Progenitor cell of endocrine pancreas (in vitro differentiated cells): ENCODE data around the gene DMWD. TPM values are rescaled to one million over a fixed set of nuclear protein-coding genes. Genes with fewer than 3 reads are reported as not detected.
"Not testable (repeated sequence)": the region's sequence is repeated elsewhere in the genome, so short reads cannot be mapped to it uniquely, and the experiment has no call there.

Source experiments
- DNase-seq: peaks from one replicate; pipeline ENCODE4 v3.0.0; 2021; ENCODE audit warnings: low spot score; ENCODE audit not compliant: unreplicated experiment
- H3K27ac Mint-ChIP-seq: 2 replicates; pipeline ENCODE4 v1.8.0; 2021; ENCODE audit warnings: mild to moderate bottlenecking, moderate library complexity, mixed read lengths
- H3K27me3 Mint-ChIP-seq: 2 replicates; pipeline ENCODE4 v1.8.0; 2021; ENCODE audit warnings: mixed read lengths
- H3K36me3 Mint-ChIP-seq: 2 replicates; pipeline ENCODE4 v1.8.0; 2022; ENCODE audit warnings: mixed read lengths; ENCODE audit not compliant: insufficient read depth
- H3K4me1 Mint-ChIP-seq: 2 replicates; pipeline ENCODE4 v1.8.0; 2021; ENCODE audit warnings: low read depth, mixed read lengths
- H3K4me3 Mint-ChIP-seq: 2 replicates; pipeline ENCODE4 v1.8.0; 2021; ENCODE audit warnings: low read depth, mild to moderate bottlenecking, moderate library complexity, mixed read lengths
- H3K9me3 Mint-ChIP-seq: 2 replicates; pipeline ENCODE4 v1.8.0; 2021; ENCODE audit warnings: low read depth, mixed read lengths
- total RNA-seq: library from RNA; stranded (reverse); gene quantifications from 2 replicates; pipeline ENCODE4 v1.2.1, GENCODE V29; 2021
- TF ChIP-seq, protein P1 (sequence below): fragments of 200-600 bp; sonication (generic); IDR thresholded peaks from one replicate; pipeline ENCODE4 v1.5.0; 2021; ENCODE audit warnings: antibody characterized with exemption, mild to moderate bottlenecking; ENCODE audit not compliant: unreplicated experiment

DMWD gene
- total RNA-seq, 1 donor from 2014 or later = 108 TPM

DNA sequence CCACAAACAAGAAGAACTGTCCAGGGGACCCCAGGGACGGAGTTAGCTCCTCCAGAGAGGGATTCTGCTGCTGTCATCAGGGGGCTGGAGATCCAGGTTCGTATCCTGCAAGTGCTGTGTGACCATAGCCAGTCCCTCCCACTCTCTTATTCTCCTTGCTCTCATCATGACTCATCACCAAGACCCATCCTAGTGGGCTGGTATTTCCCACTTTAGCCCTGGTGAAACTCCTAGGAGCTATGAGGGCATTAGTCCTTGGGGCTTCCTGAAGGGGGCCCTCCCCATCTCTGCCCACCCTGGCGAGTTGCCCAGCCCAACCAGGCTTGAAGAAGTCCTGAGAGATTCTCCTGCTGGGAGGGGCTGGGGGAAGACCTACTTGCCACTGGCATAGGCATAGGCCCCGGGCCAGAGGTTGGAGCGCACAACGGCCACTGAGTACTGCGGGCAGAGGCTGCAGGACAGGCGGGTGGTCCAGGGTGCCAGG, 7.5 kb upstream of the DMWD start:
- H3K4me3 Mint-ChIP-seq = no peak overlapping the region

DNA sequence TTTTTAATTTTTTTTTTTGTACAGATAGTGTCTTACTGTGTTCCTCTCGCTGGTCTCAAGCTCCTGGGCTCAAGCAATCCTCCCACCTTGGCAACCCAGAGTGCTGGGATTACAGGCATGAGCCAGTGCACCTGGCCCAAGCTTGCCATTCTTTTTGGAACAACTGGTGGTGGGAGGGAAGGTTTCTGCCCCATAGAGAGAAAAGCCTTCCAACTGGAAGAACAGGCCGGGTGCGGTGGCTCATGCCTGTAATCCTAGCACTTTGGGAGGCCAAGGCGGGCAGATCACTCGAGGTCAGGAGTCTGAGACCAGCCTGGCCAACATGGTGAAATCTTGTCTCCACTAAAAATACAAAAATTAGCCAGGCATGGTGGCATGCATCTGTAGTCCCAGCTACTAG, 6.9 kb upstream of the DMWD start:
- H3K27me3 Mint-ChIP-seq = peaks cover 10% of the 10 kb centered on the region
- H3K4me1 Mint-ChIP-seq, H3K36me3 Mint-ChIP-seq, H3K4me3 Mint-ChIP-seq, H3K9me3 Mint-ChIP-seq, H3K27ac Mint-ChIP-seq, DNase-seq: not testable (repeated sequence)

More for the DNA sequence above, 7.5 kb upstream of the DMWD start:
- peaks cover 7% of the 10 kb centered on the region for H3K27me3 Mint-ChIP-seq
- H3K27ac Mint-ChIP-seq = no peak overlapping the region
- TF ChIP-seq, protein P1, sequence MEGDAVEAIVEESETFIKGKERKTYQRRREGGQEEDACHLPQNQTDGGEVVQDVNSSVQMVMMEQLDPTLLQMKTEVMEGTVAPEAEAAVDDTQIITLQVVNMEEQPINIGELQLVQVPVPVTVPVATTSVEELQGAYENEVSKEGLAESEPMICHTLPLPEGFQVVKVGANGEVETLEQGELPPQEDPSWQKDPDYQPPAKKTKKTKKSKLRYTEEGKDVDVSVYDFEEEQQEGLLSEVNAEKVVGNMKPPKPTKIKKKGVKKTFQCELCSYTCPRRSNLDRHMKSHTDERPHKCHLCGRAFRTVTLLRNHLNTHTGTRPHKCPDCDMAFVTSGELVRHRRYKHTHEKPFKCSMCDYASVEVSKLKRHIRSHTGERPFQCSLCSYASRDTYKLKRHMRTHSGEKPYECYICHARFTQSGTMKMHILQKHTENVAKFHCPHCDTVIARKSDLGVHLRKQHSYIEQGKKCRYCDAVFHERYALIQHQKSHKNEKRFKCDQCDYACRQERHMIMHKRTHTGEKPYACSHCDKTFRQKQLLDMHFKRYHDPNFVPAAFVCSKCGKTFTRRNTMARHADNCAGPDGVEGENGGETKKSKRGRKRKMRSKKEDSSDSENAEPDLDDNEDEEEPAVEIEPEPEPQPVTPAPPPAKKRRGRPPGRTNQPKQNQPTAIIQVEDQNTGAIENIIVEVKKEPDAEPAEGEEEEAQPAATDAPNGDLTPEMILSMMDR = no peak
- peaks cover 4% of the 10 kb centered on the region for H3K4me1 Mint-ChIP-seq
- H3K9me3 Mint-ChIP-seq = no peaks in the 10 kb centered on the region
- no peak for DNase-seq
- H3K36me3 Mint-ChIP-seq = no peaks in the 10 kb centered on the region

DNA sequence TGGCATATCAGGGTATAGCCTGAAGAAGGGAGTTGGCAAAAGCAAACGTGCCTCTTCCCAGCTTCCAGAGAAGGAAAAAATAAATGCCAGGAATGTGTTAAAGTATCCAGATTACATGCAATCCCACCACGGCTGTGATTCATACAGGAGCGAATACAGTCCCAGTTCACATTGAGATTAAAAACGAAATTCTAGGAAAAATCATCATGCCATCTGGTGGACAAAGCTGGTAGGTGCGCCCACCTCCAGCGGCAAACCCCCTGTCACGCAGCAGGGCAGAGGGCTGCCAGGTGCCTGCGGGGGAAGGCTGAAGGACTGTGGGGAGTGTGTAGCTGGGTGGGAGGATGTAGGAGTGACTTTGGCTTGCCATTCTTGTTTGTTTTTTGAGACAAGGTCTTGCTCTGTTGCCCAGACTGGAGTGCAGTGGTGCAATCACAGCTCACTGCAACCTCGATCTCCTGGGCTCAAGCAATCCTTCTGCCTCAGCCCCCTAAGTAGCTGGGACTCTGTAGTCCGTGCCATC, 6.4 kb upstream of the DMWD start:
- Mint-ChIP-seq H3K4me1 (peaks cover 4% of the 10 kb centered on the region), H3K27me3 (peaks cover 10% of the 10 kb centered on the region), H3K36me3 (no peaks in the 10 kb centered on the region), H3K4me3 (no peak overlapping the region), H3K9me3 (no peaks in the 10 kb centered on the region), H3K27ac (no peak overlapping the region)
- DNase-seq = peak; percentile 54
- TF ChIP-seq, protein P1 = peak; percentile 86

DNA sequence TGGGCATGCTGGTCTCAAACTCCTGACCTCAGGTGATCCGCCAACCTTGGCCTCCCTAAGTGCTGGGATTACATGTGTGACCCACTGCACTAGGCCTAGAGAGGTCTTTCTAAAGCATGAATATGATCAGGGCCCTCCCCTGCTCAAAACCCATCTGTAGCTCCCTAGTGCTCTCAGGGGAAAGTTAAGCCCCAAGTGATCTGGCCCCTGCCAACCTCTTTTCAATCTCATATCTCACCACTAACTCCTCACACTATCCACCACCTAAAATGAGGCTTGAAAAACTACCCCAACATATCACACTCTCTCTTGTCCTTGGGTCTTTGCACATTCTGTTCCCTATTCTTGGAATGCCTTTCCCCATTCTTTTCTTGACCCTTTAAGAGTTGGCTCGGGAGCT, 2.0 kb upstream of the DMWD start:
- Mint-ChIP-seq H3K36me3 (no peaks in the 10 kb centered on the region), H3K27ac (no peak overlapping the region), H3K27me3 (peaks cover 7% of the 10 kb centered on the region), H3K4me1 (peaks cover 23% of the 10 kb centered on the region), H3K9me3 (no peaks in the 10 kb centered on the region), H3K4me3 (no peak overlapping the region)
- no peak for DNase-seq
- TF ChIP-seq, protein P1 = no peak

DNA sequence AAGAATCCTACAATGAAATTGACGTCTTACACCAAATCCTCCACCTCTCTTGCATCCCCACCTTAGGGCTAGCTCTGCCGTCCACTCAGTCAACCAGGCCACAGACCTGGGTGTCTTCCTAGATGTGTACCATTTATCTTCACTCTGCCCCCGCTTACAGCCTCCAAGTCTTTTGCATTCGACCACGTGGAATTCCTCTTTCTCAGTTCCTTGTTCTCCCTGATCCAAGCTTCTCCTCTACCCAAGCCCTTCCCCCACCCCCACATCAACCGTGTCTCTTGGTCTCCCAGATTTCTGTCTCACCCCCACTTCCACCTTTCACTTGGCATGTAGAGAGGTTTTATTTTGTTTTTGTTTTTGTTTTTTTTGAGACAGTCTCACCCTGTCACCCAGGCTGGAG, 1.2 kb upstream of the DMWD start:
- Mint-ChIP-seq H3K4me3 (peak overlapping the region; percentile 52), H3K27me3 (peaks cover 4% of the 10 kb centered on the region), H3K9me3 (no peaks in the 10 kb centered on the region), H3K27ac (peak overlapping the region; percentile 63), H3K36me3 (peaks cover 3% of the 10 kb centered on the region), H3K4me1 (peaks cover 19% of the 10 kb centered on the region)
- TF ChIP-seq, protein P1 = no peak
- no peak for DNase-seq

DNA sequence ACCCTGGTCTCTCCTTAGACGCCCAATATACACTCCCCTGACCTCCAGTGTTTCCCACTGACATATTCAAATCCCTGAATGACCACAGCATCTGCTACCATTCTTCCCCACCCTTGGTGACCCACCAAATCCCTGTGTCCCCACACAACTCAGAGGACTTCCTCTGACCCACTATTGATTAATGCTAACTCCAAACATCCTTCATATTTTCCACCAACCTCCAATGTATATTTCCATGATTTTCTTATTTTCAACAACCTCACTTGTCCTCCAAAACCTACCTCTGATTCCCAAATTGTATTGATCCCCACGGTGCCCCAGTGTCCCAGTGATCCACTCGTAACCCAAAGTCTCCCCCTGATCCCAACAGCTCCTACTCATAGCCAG, 526 bp upstream of the DMWD start:
- H3K27ac Mint-ChIP-seq = peak overlapping the region; percentile 1
- peaks cover 19% of the 10 kb centered on the region for H3K4me1 Mint-ChIP-seq
- TF ChIP-seq, protein P1 = no peak
- H3K27me3 Mint-ChIP-seq = peaks cover 4% of the 10 kb centered on the region
- peak overlapping the region; percentile 71 for H3K4me3 Mint-ChIP-seq
- H3K9me3 Mint-ChIP-seq = no peaks in the 10 kb centered on the region
- DNase-seq = no peak
- peaks cover 9% of the 10 kb centered on the region for H3K36me3 Mint-ChIP-seq
